GM18498 (cell line): ENCODE results near the gene NTS.

Experiments
- ATAC-seq: cut with Tn5 transposase; IDR thresholded peaks from one replicate; pipeline ENCODE4 v1.9.1; 2021; ENCODE audit warnings: mild to moderate bottlenecking, moderate library complexity; ENCODE audit not compliant: unreplicated experiment

The NTS gene

GRCh38 chr12:85874031-85874461, at the start of gene NTS:
Gene NTS (plus strand): TSS chr12:85874295. CDS start chr12:85874404, 109 bp downstream.
- ATAC-seq: peak; percentile 83

GRCh38 chr12:85825746-85826145, 48.3 kb upstream of the NTS start:
- ATAC-seq: no peak

GRCh38 chr12:85828576-85828975, 45.5 kb upstream of the NTS start:
- no peak for ATAC-seq

GRCh38 chr12:85829391-85829790, 44.7 kb upstream of the NTS start:
- ATAC-seq: no peak

- ATAC-seq: no peak
These were observed 42.6 kb upstream of the NTS start for GRCh38 chr12:85831327-85831990.

- no peak for ATAC-seq
These were observed 40.5 kb upstream of the NTS start for GRCh38 chr12:85833579-85833978.

- no peak for ATAC-seq
These were observed 39.7 kb upstream of the NTS start for GRCh38 chr12:85834378-85834777.

GRCh38 chr12:85835426-85836196, 38.5 kb upstream of the NTS start:
- ATAC-seq: no peak

- no peak for ATAC-seq
These were observed 37.7 kb upstream of the NTS start, which contains the start of gene RASSF9 for GRCh38 chr12:85836197-85837090. Gene RASSF9 (minus strand): TSS chr12:85836409. CDS start chr12:85836201, 208 bp downstream.

- ATAC-seq: no peak
These were observed 30.3 kb upstream of the NTS start for GRCh38 chr12:85843606-85844310.

GRCh38 chr12:85849344-85849743, 24.8 kb upstream of the NTS start:
- no peak for ATAC-seq

- ATAC-seq: no peak
These were observed 18.8 kb upstream of the NTS start for GRCh38 chr12:85855305-85855704.

- ATAC-seq: no peak
These were observed 17.1 kb upstream of the NTS start for GRCh38 chr12:85856966-85857365.

- no peak for ATAC-seq
These were observed 8.2 kb upstream of the NTS start for GRCh38 chr12:85865890-85866289.

GRCh38 chr12:85866986-85867776, 6.9 kb upstream of the NTS start:
- ATAC-seq: peak; percentile 97

- ATAC-seq: peak; percentile 81
These were observed 1.5 kb upstream of the NTS start for GRCh38 chr12:85872497-85873091.

- ATAC-seq: no peak
These were observed 3.4 kb downstream of the NTS start for GRCh38 chr12:85877459-85877858.

GRCh38 chr12:85883763-85884162, 9.7 kb downstream of the NTS start:
- ATAC-seq: no peak

- ATAC-seq: no peak
These were observed 20.6 kb downstream of the NTS start for GRCh38 chr12:85894653-85895052.
